ENCODE measurements around the gene SNRNP35.

DNA sequence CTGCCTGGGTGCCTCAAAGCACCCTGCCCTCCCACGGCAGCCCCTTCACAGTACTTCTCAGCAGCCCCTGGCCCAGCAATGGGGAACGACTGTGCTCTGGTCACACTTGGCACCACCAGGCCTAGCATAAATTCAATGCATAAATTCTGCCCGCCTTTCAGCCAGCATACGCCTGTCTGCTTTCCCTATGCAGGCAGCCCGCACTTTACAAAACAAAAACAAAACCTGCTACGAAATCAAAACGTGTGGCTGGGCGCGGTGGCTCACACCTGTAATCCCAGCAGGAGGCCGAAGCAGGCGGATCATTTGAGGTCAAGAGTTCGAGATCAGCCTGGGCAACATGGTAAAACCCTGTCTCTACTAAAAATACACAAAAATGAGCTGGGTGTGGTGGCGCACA, 33.5 kb downstream of the SNRNP35 start:
- TF ChIP-seq, protein P1, sequence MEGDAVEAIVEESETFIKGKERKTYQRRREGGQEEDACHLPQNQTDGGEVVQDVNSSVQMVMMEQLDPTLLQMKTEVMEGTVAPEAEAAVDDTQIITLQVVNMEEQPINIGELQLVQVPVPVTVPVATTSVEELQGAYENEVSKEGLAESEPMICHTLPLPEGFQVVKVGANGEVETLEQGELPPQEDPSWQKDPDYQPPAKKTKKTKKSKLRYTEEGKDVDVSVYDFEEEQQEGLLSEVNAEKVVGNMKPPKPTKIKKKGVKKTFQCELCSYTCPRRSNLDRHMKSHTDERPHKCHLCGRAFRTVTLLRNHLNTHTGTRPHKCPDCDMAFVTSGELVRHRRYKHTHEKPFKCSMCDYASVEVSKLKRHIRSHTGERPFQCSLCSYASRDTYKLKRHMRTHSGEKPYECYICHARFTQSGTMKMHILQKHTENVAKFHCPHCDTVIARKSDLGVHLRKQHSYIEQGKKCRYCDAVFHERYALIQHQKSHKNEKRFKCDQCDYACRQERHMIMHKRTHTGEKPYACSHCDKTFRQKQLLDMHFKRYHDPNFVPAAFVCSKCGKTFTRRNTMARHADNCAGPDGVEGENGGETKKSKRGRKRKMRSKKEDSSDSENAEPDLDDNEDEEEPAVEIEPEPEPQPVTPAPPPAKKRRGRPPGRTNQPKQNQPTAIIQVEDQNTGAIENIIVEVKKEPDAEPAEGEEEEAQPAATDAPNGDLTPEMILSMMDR (IDR thresholded peaks at IDR 0.05 in 8 of 11, conservative IDR thresholded peaks at IDR 0.05 in 3 of 11) = no peak
- TF ChIP-seq POLR2A (IDR thresholded peaks at IDR 0.05) (no peak), POLR2AphosphoS5 (IDR thresholded peaks at IDR 0.05) (no peak)

Data from spleen (tissue), 7 donors.